TTC549 (cell line): ENCODE measurements around the gene NEFH.
"Not testable (repeated sequence)": the region's sequence is repeated elsewhere in the genome, so short reads cannot be mapped to it uniquely, and the experiment has no call there.

Experiments used
- FAIRE-seq: peaks from 2 replicates; lab custom pipeline; 2012; peaks lifted over from hg19 to GRCh38; lab: Jason Lieb, UNC

NEFH gene, protein sequence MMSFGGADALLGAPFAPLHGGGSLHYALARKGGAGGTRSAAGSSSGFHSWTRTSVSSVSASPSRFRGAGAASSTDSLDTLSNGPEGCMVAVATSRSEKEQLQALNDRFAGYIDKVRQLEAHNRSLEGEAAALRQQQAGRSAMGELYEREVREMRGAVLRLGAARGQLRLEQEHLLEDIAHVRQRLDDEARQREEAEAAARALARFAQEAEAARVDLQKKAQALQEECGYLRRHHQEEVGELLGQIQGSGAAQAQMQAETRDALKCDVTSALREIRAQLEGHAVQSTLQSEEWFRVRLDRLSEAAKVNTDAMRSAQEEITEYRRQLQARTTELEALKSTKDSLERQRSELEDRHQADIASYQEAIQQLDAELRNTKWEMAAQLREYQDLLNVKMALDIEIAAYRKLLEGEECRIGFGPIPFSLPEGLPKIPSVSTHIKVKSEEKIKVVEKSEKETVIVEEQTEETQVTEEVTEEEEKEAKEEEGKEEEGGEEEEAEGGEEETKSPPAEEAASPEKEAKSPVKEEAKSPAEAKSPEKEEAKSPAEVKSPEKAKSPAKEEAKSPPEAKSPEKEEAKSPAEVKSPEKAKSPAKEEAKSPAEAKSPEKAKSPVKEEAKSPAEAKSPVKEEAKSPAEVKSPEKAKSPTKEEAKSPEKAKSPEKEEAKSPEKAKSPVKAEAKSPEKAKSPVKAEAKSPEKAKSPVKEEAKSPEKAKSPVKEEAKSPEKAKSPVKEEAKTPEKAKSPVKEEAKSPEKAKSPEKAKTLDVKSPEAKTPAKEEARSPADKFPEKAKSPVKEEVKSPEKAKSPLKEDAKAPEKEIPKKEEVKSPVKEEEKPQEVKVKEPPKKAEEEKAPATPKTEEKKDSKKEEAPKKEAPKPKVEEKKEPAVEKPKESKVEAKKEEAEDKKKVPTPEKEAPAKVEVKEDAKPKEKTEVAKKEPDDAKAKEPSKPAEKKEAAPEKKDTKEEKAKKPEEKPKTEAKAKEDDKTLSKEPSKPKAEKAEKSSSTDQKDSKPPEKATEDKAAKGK

GRCh38 chr22:29479417-29480261 lies at the start of gene NEFH:
Gene NEFH, plus strand, starts transcription at chr22:29480218. Its CDS starts 45 bp downstream, at chr22:29480263.
- FAIRE-seq, result no peak

DNA sequence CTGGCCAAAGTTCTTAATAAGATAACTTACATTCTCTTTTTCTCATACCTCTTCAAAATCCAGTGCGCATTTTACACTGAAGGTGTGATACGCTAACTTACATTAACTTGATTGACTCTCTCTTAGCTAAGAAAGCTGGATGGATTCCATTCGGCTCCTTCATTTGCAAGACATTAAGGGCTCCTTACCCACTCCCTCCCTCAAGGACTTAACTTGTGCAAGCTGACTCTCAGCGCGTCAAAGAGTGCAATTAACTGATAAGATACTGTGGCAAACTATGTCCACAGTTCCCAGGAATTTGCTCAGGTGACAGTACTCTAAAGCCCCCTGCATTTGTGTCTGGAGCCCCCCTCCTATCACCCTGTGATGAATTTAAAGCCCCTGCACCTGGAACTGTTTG lies 48.0 kb upstream of the NEFH start:
- FAIRE-seq, result no peak

DNA sequence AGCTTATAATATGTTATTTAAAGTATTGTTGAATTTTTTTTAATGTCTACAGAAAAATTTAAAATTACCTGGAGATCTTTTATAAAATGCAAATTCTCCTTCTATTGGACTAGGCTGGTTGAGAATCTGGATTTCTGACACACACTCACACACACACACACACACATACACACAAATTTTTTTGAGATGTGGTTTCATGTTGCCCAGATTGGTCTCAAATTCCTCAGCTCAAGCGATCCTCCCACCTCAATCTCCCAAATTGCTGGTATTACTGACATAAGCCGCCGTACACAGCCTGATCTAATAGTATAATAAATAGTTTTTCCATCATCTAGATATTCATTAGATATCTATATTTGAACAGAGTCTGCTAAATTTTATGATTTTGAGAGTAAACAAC lies 46.2 kb upstream of the NEFH start:
- FAIRE-seq, result no peak

- no peak for FAIRE-seq
Measured at GRCh38 chr22:29434288-29434687, 45.7 kb upstream of the NEFH start.

DNA sequence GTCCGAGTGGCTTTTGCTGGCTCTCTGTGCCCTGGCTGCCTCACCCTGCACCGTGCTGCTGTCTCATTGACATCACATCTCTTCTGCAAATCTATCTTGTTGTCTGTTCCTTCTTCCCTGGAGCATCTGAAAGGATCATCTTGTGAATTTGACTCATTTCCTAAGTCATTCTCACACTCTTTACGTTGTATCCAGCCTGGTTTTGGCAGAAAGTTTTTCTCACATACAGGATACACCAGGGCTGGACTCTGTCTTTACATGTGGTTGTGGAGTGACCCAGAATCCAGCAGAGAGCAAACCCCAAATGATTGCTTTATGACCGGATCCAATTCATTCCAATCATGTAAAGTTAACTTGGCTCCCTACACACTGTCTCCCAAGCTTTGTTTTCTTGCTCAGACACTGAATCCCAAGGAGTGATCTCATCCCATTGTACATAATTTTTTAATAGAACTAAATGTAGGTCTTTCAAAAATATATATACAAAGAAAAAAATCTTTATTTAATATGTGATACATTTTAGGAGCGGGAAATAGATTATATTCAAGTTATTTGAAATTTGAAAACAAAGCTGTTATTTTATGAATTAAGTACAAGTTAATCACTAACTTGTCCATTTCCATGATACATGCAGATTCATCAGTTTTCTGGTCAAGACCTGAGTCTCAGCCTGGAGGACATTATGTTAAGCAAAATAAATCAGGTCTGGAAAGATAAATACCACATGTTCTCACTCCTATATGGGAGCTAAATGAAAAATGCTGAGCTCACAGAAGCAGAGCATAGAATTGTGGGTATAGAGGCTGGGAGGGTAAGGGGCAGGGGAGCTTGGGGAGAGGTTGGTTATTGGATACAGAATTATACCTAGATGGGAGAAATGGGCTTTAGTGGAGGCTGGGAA lies 44.5 kb upstream of the NEFH start:
- FAIRE-seq, result no peak

DNA sequence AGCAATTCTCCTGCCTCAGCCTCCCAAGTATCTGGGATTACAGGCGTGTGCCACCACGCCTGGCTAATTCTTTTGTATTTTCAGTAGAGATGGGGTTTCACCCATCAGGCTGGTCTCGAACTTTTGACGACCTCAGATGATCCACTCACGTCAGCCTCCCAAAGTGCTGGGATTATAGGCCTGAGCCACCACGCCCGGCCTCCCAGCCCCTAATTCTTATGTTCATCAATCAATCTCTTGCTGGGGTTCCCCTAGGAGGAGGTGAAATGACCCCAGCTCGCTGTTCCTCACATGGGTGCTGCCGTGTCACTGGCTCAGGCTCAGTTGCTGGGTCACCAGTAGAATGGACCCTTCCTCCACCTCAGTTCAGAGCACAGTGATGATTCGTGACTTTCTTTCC lies 41.7 kb upstream of the NEFH start, which contains the start of gene RFPL1:
TSS of gene RFPL1 (plus strand) at position 301 of the 400 bp plus-strand sequence.
- FAIRE-seq, result not testable (repeated sequence)

DNA sequence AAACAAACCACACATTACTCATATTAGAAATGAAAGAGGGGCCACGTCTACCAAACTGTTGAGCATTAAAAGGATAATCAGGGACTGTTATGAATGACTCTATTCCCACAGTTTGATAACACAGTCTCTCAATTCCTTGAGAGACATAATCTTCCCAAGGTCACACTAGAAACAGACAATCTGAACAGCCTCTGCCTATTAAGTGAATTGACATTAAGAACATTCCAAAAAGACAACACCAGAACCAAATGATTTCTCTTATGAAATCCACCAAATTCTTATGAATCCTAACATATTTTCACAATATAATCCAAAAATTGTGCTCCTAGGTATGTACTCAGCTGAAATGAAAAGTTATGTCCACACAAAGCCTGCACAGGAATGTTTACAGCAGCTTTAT lies 37.0 kb upstream of the NEFH start:
- FAIRE-seq, result no peak

- FAIRE-seq, result no peak
Measured at GRCh38 chr22:29443452-29443851, 36.6 kb upstream of the NEFH start.

DNA sequence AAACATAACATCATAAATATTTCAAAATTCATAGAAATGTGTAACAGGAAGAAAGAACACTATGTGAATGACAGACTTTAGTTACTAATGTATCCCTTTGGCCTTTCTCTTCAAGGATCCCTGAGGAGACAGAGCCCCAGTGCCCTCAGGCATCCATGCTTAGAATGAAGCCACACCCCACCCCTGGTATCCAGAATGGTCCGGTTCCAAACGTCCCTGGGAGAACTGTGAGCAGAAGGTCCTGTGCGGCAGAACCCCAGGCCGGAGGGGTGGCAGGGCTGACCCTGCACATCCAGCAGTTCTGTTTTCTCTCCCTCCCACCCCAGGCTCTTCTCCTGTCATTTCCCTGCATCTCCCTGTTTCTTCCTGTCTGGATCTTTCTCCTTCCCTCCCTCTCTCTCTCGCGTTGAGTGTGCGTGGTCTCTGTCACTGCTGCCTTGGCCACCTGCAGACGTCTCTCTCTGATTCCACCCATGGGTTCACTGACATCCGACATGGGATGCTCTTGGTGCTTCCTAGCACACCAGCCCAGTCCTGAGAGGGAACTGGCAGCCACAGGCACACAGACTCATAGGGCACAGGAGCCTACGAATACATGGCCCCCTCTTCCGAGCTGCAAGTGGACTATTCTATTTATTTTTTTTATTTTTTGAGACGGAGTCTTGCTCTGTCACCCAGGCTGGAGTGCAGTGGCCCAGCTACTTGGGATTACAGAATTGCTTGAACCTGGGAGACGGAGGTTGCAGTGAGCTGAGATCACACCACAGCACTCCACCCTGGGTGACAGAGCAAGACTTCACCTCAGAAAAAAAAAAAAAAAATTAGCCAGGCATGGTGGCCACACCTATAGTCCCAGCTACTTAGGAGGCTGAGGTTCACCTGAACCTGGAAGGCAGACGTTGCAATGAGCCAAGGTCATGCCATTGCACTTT lies 35.9 kb upstream of the NEFH start:
- no peak for FAIRE-seq

GRCh38 chr22:29445508-29445907 lies 34.5 kb upstream of the NEFH start:
- FAIRE-seq, result no peak

GRCh38 chr22:29447906-29448305 lies 32.1 kb upstream of the NEFH start:
- no peak for FAIRE-seq

GRCh38 chr22:29449296-29449875 lies 30.6 kb upstream of the NEFH start:
- FAIRE-seq, result no peak

DNA sequence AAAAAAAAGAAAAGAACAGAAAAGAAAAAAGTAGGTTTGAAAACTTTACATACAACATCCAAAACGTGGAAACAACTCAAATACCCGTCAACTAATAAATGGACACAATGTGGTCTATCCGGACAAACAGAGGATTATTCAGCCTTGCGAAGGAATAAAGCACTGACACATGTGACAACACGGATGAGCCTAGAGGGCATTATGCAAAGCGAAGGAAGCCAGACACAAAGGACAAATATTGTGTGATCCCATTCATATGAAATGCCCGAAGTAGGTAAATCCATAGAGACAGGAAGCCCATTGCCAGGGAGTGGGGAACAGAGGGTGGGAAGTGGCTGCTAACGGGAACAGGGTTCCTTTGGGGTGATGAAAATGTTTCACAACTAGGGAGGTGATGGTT lies 29.8 kb upstream of the NEFH start:
- no peak for FAIRE-seq

GRCh38 chr22:29451863-29452262 lies 28.2 kb upstream of the NEFH start:
- FAIRE-seq, result no peak

DNA sequence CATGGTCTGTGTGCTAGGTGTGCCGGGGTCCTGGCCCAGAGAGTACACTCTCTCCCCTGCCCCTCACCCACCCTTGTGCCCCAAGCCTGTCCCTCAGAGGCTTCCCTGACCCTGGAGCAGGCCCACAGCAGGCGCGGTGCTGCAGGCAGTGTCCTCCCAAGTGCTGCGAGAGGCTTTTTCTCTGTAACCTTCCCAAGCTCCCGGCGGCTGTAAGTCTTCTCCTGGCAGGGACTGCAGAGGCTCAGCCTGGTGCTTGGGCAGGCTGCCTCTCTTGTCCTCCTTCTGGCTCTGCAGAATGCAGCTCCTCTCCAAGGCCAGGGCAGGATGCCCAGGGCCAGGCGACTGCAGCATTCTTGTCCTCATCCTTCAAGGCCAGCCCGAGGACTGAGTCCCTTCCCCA lies 25.7 kb upstream of the NEFH start:
- FAIRE-seq, result no peak

GRCh38 chr22:29456211-29456671 lies 23.8 kb upstream of the NEFH start:
- no peak for FAIRE-seq

- FAIRE-seq, result no peak
Measured at GRCh38 chr22:29457730-29458129, 22.3 kb upstream of the NEFH start.

DNA sequence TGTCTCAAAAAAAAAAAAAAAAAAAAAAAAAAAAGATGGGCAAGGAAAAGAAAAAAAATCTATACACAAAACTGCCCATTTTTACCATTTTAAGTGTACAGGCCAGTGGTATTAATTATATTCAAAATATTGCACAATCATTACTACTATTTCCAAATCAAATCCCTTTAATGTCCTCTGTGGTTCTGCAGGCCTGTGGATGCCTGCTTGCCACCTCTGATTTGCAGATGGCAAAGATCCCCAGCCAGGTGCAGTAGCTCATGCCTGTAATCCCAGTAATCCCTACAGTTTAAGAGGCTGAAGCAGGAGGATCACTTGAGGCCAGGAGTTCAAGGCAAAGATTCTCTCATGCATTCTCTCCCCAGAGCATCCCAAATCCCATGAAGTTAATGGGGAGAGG lies 21.5 kb upstream of the NEFH start:
- no peak for FAIRE-seq

DNA sequence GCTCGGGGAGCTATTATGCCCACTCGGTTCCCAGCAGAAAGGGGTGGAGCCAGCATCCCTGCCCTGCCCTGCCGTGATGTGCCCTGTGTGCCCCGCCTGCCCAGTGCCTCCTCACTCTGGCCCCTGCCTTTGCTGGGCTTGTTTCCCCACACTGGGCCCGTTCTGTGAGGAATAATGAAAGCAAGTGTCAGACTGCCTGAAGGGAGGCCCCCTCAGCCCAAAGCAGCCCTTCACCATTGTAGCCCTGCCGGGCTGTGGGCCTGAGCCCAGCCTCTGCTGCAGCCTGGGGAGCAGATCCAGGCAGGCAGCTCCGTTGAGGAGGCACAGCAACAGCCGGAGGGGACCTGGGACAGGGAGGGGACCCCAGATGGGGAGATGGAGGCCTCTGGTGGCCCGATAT lies 20.2 kb upstream of the NEFH start:
- no peak for FAIRE-seq
